HepG2 (cell line): ENCODE measurements around the gene SDC4. TPM values are rescaled to one million over a fixed set of nuclear protein-coding genes. Genes with fewer than 3 reads are reported as not detected.

ENCODE experiments used
- ASH2L ChIP-seq: fragments of 300-600, 200-600 bp; sonication (generic); IDR thresholded peaks from 2 replicates; pipeline ENCODE4 v1.7.0; 2017; ENCODE audit warnings: low read depth, mild to moderate bottlenecking, moderate library complexity, mixed read lengths, low read length; ENCODE audit not compliant: insufficient read length
- BRD4 ChIP-seq: sonication (generic); formaldehyde crosslinking; IDR thresholded peaks from 2 replicates; pipeline ENCODE4 v1.4.0; 2020; ENCODE audit warnings: missing genetic modification reagents
- CBX2 ChIP-seq, 2 experiments: fragments of 200-600 bp in 1 of 2; sonication (generic); formaldehyde crosslinking in 1 of 2; IDR thresholded peaks; 2 replicates each; pipeline versions ENCODE4 v1.7.0 to v1.8.1; 2018 to 2022; ENCODE audit warnings: low read depth in 2 of 2, low read length in 1 of 2, mild to moderate bottlenecking in 1 of 2, missing genetic modification reagents in 1 of 2
- CREM ChIP-seq, 2 experiments: sonication (generic) in 1 of 2; formaldehyde crosslinking in 1 of 2; IDR thresholded peaks; 2 replicates each; pipeline versions ENCODE4 v1.4.0 to v1.6.1; 2016 to 2020; ENCODE audit warnings: antibody characterized with exemption in 1 of 2, mild to moderate bottlenecking in 1 of 2, missing genetic modification reagents in 1 of 2
- ELF3 ChIP-seq: IDR thresholded peaks from 2 replicates; pipeline ENCODE4 v1.6.1; 2016; ENCODE audit warnings: missing genetic modification reagents, missing compliant biosample characterization
- ETV5 ChIP-seq: IDR thresholded peaks from 2 replicates; pipeline ENCODE4 v1.6.1; 2018; ENCODE audit warnings: missing biosample characterization, missing genetic modification reagents, inconsistent platforms, borderline replicate concordance
- MAFK ChIP-seq, 2 experiments: IDR thresholded peaks in 1 of 2; conservative IDR thresholded peaks in 1 of 2; 2 replicates each; pipeline ENCODE4 v1.6.1; 2011; ENCODE audit warnings: improper control_type of control experiment in 2 of 2, low read length in 2 of 2
- MIER3 ChIP-seq: IDR thresholded peaks from 2 replicates; pipeline ENCODE4 v1.6.1; 2016; ENCODE audit warnings: missing compliant biosample characterization, borderline replicate concordance
- PAXIP1 ChIP-seq: sonication (generic); formaldehyde crosslinking; conservative IDR thresholded peaks from 2 replicates; pipeline ENCODE4 v1.4.0; 2020; ENCODE audit warnings: mild to moderate bottlenecking, missing genetic modification reagents, moderate library complexity
- PITX1 ChIP-seq: sonication (generic); formaldehyde crosslinking; IDR thresholded peaks from 2 replicates; pipeline ENCODE4 v1.5.1; 2020; ENCODE audit warnings: mild to moderate bottlenecking, missing genetic modification reagents
- SMAD3 ChIP-seq: sonication (generic); formaldehyde crosslinking; IDR thresholded peaks from 2 replicates; pipeline ENCODE4 v1.4.0; 2020; ENCODE audit warnings: missing genetic modification reagents
- TFAP4 ChIP-seq: sonication (generic); IDR thresholded peaks from 2 replicates; pipeline ENCODE4 v1.6.1; 2016; ENCODE audit warnings: low read depth, borderline replicate concordance
- U2AF1 ChIP-seq: fragments of 200-400 bp; formaldehyde crosslinking; optimal IDR thresholded peaks from 2 replicates; pipeline ENCODE3; 2017; ENCODE audit warnings: mild to moderate bottlenecking, low read depth, low read length
- YEATS2 ChIP-seq: sonication (generic); formaldehyde crosslinking; IDR thresholded peaks from 2 replicates; pipeline ENCODE4 v1.4.0; 2020; ENCODE audit warnings: missing genetic modification reagents, borderline replicate concordance
- ZNF550 ChIP-seq: sonication (generic); formaldehyde crosslinking; IDR thresholded peaks from 2 replicates; pipeline ENCODE4 v1.4.0; 2020; ENCODE audit warnings: mild to moderate bottlenecking, missing genetic modification reagents, borderline replicate concordance
- ZNF709 ChIP-seq: sonication (generic); formaldehyde crosslinking; IDR thresholded peaks from 2 replicates; pipeline ENCODE4 v1.5.0; 2020; ENCODE audit warnings: mild to moderate bottlenecking, missing genetic modification reagents
- polyA plus RNA-seq, 8 experiments: library from polyadenylated mRNA; depleted of rRNA in 3 of 8; stranded (reverse) in 7 of 8; unstranded in 1 of 8; fragments of >200 nt; fragmentation: Illumina TruSeq in 4 of 8; extraction: Trizol in 4 of 8; gene quantifications; 2 replicates each; pipeline versions ENCODE4 v1.2.1 to v1.2.3, GENCODE V29; 2011 to 2016; ENCODE audit warnings: low read depth in 4 of 8, missing spikeins in 1 of 8, mixed read lengths in 1 of 8; ENCODE audit not compliant: insufficient read depth in 1 of 8
- total RNA-seq, 5 experiments: library from RNA; depleted of rRNA; stranded (reverse); fragments of >200 nt; fragmentation: Illumina TruSeq; extraction: Trizol; gene quantifications; 2 replicates each; pipeline ENCODE4 v1.2.3, GENCODE V29; 2016; ENCODE audit warnings: low read depth in 1 of 5
- TF ChIP-seq, protein P1 (sequence below): sonication (generic); formaldehyde crosslinking; IDR thresholded peaks from 2 replicates; pipeline ENCODE4 v1.8.1; 2023; ENCODE audit warnings: mild to moderate bottlenecking, inconsistent platforms, moderate library complexity, missing genetic modification reagents, borderline replicate concordance
- TF ChIP-seq, protein P2 (sequence below): sonication (generic); formaldehyde crosslinking; IDR thresholded peaks from 2 replicates; pipeline ENCODE4 v1.4.0; 2020; ENCODE audit warnings: missing genetic modification reagents, borderline replicate concordance

Gene SDC4
- total and polyA plus RNA-seq, 2 of the 13 experiments (the other 11 are each of a cell fraction or from before 2014, with no cell fraction given), result 49.0 to 65.1 TPM

GRCh38 chr20:45373353-45374100, 25.3 kb upstream of the SDC4 start (continued):
- TF ChIP-seq CREM (IDR thresholded peaks at IDR 0.05) (no peak), CREM (CRISPR knock-in tag; IDR thresholded peaks at IDR 0.05) (no peak), ASH2L (peak; percentile 30), ELF3 (CRISPR knock-in tag) (peak; percentile 61; the same call in 1 of the 2 replicates), CBX2 (IDR thresholded peaks at IDR 0.05; ENCODE audit: low read depth, low read length) (no peak), CBX2 (CRISPR knock-in tag; IDR thresholded peaks at IDR 0.05; ENCODE audit: low read depth) (no peak), MIER3 (peak; percentile 53; the same call in 1 of the 2 replicates), PAXIP1 (CRISPR knock-in tag) (0 out of 2 replicates have a peak, but pooled peaks have one; percentile 19), TFAP4 (peak; percentile 28; the same call in 1 of the 2 replicates), PITX1 (CRISPR knock-in tag) (peak; percentile 78), ZNF709 (CRISPR knock-in tag) (no peak), YEATS2 (CRISPR knock-in tag) (peak; percentile 54; the same call in 1 of the 2 replicates), U2AF1 (peak; percentile 97), SMAD3 (no peak), ETV5 (CRISPR knock-in tag) (peak; percentile 30; the same call in 1 of the 2 replicates), ZNF550 (CRISPR knock-in tag) (no peak), BRD4 (CRISPR knock-in tag) (no peak), MAFK (conservative IDR thresholded peaks at IDR 0.05 in 1 of 2, IDR thresholded peaks at IDR 0.05 in 1 of 2; ENCODE audit: low read length in 2 of 2) (peak; percentile 0 to 28; a peak in 1 of 4 replicates)
- TF ChIP-seq, protein P1, sequence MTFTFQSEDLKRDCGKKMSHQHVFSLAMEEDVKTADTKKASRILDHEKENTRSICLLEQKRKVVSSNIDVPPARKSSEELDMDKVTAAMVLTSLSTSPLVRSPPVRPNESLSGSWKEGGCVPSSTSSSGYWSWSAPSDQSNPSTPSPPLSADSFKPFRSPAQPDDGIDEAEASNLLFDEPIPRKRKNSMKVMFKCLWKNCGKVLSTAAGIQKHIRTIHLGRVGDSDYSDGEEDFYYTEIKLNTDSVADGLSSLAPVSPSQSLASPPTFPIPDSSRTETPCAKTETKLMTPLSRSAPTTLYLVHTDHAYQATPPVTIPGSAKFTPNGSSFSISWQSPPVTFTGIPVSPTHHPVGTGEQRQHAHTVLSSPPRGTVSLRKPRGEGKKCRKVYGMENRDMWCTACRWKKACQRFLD, result no peak
- TF ChIP-seq, protein P2, sequence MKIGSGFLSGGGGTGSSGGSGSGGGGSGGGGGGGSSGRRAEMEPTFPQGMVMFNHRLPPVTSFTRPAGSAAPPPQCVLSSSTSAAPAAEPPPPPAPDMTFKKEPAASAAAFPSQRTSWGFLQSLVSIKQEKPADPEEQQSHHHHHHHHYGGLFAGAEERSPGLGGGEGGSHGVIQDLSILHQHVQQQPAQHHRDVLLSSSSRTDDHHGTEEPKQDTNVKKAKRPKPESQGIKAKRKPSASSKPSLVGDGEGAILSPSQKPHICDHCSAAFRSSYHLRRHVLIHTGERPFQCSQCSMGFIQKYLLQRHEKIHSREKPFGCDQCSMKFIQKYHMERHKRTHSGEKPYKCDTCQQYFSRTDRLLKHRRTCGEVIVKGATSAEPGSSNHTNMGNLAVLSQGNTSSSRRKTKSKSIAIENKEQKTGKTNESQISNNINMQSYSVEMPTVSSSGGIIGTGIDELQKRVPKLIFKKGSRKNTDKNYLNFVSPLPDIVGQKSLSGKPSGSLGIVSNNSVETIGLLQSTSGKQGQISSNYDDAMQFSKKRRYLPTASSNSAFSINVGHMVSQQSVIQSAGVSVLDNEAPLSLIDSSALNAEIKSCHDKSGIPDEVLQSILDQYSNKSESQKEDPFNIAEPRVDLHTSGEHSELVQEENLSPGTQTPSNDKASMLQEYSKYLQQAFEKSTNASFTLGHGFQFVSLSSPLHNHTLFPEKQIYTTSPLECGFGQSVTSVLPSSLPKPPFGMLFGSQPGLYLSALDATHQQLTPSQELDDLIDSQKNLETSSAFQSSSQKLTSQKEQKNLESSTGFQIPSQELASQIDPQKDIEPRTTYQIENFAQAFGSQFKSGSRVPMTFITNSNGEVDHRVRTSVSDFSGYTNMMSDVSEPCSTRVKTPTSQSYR (CRISPR knock-in tag), result peak; percentile 43; the same call in 1 of the 2 replicates
